ENCODE data around the gene RET. TPM values are rescaled to one million over a fixed set of nuclear protein-coding genes. Genes with fewer than 3 reads are reported as not detected.

RET gene
- total and polyA plus RNA-seq, 2 of the 8 experiments (the other 6 are each of a cell fraction or from before 2014, with no cell fraction given): 6.7 to 8.4 TPM

GRCh38 chr10:43105102-43105955 lies 28.5 kb downstream of the RET start:
- no peak for FAIRE-seq
- 0 out of 2 replicates have a peak, but pooled peaks have one; percentile 19 for TF ChIP-seq TAF1 (IDR thresholded peaks at IDR 0.05; ENCODE audit: low read depth, low read length)
- peak; percentile 25 for TF ChIP-seq TAF7 (optimal IDR thresholded peaks at IDR 0.05; ENCODE audit: borderline replicate concordance, low read depth, low read length)
- TF ChIP-seq EP300 (IDR thresholded peaks at IDR 0.05; ENCODE audit: borderline replicate concordance in 1 of 2, low read depth in 2 of 2, low read length in 2 of 2): 0 out of 3 replicates have a peak, but pooled peaks of 1 of the 2 experiments have one; percentile 6
- peak in 1 of 2 experiments; percentile 47; a peak in 1 of 4 replicates for TF ChIP-seq SIN3A (conservative IDR thresholded peaks at IDR 0.05 in 1 of 2, IDR thresholded peaks at IDR 0.05 in 1 of 2; ENCODE audit: low read depth in 1 of 2, low read length in 2 of 2)
- TF ChIP-seq RXRA (IDR thresholded peaks at IDR 0.05; ENCODE audit: insufficient read depth, low read depth, low read length): 0 out of 2 replicates have a peak, but pooled peaks have one; percentile 1
- TF ChIP-seq BACH1 (IDR thresholded peaks at IDR 0.05; ENCODE audit: low read length): peak; percentile 67
- TF ChIP-seq YY1 (IDR thresholded peaks at IDR 0.05; ENCODE audit: low read depth, low read length): no peak
- peak; percentile 68 for TF ChIP-seq RBBP5 (IDR thresholded peaks at IDR 0.05; ENCODE audit: borderline replicate concordance, low read depth, low read length)
- TF ChIP-seq KDM5A (IDR thresholded peaks at IDR 0.05; ENCODE audit: low read length): no peak
- no peak for TF ChIP-seq GABPA (IDR thresholded peaks at IDR 0.05; ENCODE audit: borderline replicate concordance, insufficient read depth, low read length)

More at GRCh38 chr10:43105102-43105955, 28.5 kb downstream of the RET start:
- Histone ChIP-seq H3K79me1 (ENCODE audit: low read depth, low read length) (no peaks in the 10 kb centered on the region), H3K4me1 (replicated peaks in 1 of 4; ENCODE audit: control insufficient read depth in 3 of 4, insufficient read depth in 4 of 4, low read length in 3 of 4) (peaks cover 0 to 13% (median 3%) of the 10 kb centered on the region in 4 experiments; a peak in 5 of 7 replicates), H3K27ac (ENCODE audit: low read depth, low read length) (no peak overlapping the region), H3K23ac (ENCODE audit: insufficient read length) (no peak overlapping the region), H3K4me2 (ENCODE audit: insufficient read depth in 1 of 2, low read depth in 2 of 2, low read length in 2 of 2) (peak overlapping the region; percentile 74 to 93), H2BK5ac (ENCODE audit: low read depth, low read length) (peak overlapping the region; percentile 78; the same call in 1 of the 2 replicates), H4K20me1 (replicated peaks in 1 of 2; ENCODE audit: control insufficient read depth in 1 of 2, insufficient read depth in 2 of 2, low read length in 2 of 2) (no peaks in the 10 kb centered on the region), H3K27me3 (replicated peaks in 1 of 4; ENCODE audit: control insufficient read depth in 3 of 4, extremely low read depth in 1 of 4, insufficient read depth in 3 of 4, low read length in 3 of 4) (peaks cover 0 to 16% (median 12%) of the 10 kb centered on the region in 4 experiments; a peak in 6 of 7 replicates), H2BK120ac (replicated peaks; ENCODE audit: low read depth, low read length) (peak overlapping the region; percentile 90), H2BK12ac (ENCODE audit: low read depth, low read length) (peak overlapping the region; percentile 97), H4K5ac (ENCODE audit: insufficient read length, low read depth, low read length) (peak overlapping the region; percentile 68), H3K23me2 (ENCODE audit: low read depth, low read length) (peaks cover 9% of the 10 kb centered on the region; the same call in 1 of the 2 replicates), H3K4me3 (ENCODE audit: extremely low read depth in 1 of 4, insufficient read depth in 2 of 4, low read depth in 3 of 4, low read length in 4 of 4) (peak overlapping the region; percentile 17 to 64 (median 58)), H3K4ac (replicated peaks; ENCODE audit: insufficient read length, low read depth, low read length) (peak overlapping the region; percentile 85), H3K36me3 (ENCODE audit: control insufficient read depth in 2 of 4, insufficient read depth in 4 of 4, low read length in 3 of 4) (no peaks in the 10 kb centered on the region), H2BK20ac (ENCODE audit: low read length) (peak overlapping the region; percentile 86; the same call in 1 of the 2 replicates), H3K56ac (replicated peaks; ENCODE audit: insufficient read length, low read depth, low read length) (no peak overlapping the region), H3K18ac (ENCODE audit: extremely low read depth, low read length) (peak overlapping the region; percentile 90), H3K9me3 (ENCODE audit: insufficient read depth in 2 of 2, low read depth in 1 of 2, low read length in 1 of 2) (no peaks in the 10 kb centered on the region), H2BK15ac (ENCODE audit: low read length) (peak overlapping the region; percentile 25; the same call in 1 of the 2 replicates), H4K91ac (replicated peaks; ENCODE audit: insufficient read length, low read length) (peak overlapping the region; percentile 84), H3K14ac (ENCODE audit: insufficient read length) (no peak overlapping the region), H3K9ac (replicated peaks in 1 of 4; ENCODE audit: extremely low read depth in 1 of 4, low read depth in 3 of 4, low read length in 3 of 4) (peak overlapping the region in 2 of 4 experiments; percentile 45 to 48; a peak in 4 of 7 replicates), H3K79me2 (ENCODE audit: control insufficient read depth in 1 of 2, insufficient read depth in 2 of 2, low read length in 2 of 2) (no peaks in the 10 kb centered on the region), H4K8ac (ENCODE audit: extremely low read depth, insufficient read depth, low read length) (peak overlapping the region; percentile 89; the same call in 1 of the 2 replicates), H2AK5ac (ENCODE audit: low read depth, low read length) (no peak overlapping the region), H2AFZ (ENCODE audit: low read length) (peak overlapping the region; percentile 62; the same call in 1 of the 2 replicates)
- peak; percentile 75 to 94 for DNase-seq (ENCODE audit: low read depth in 1 of 2, low spot score in 2 of 2)
- WGBS, 2 experiments (ENCODE audit: extremely low coverage in 1 of 2, insufficient coverage in 1 of 2, insufficient read length in 1 of 2, insufficient replicate concordance in 2 of 2, low coverage in 1 of 2, low lambda C conversion rate in 2 of 2, missing lambda C conversion rate in 1 of 2): 7% methylated on average over 40 of the region's 71 CpGs; no CpG with 5 or more reads in 1 of the 2 experiments
- ChIA-PET CTCF (ENCODE audit: partially characterized antibody) (interaction anchor here (0.6 to 4.2 kb wide), 14 partner anchors 10 to 277 kb away, joined by 3 to 21 read pairs (median 4); no protein-coding TSS in a partner anchor), POLR2A (ENCODE audit: partially characterized antibody) (interaction anchor here (0.7 kb wide), 1 partner anchor 19 kb away, joined by 3 read pairs; no protein-coding TSS in a partner anchor)

Measured in H1 (cell line).